HG03460 (cell line): ENCODE measurements around the gene HMGXB3.
"Not testable (repeated sequence)": the region's sequence is repeated elsewhere in the genome, so short reads cannot be mapped to it uniquely, and the experiment has no call there.

Source experiments
- ATAC-seq: cut with Tn5 transposase; IDR thresholded peaks from one replicate; pipeline ENCODE4 v1.9.1; 2021; ENCODE audit not compliant: unreplicated experiment

Gene HMGXB3

DNA sequence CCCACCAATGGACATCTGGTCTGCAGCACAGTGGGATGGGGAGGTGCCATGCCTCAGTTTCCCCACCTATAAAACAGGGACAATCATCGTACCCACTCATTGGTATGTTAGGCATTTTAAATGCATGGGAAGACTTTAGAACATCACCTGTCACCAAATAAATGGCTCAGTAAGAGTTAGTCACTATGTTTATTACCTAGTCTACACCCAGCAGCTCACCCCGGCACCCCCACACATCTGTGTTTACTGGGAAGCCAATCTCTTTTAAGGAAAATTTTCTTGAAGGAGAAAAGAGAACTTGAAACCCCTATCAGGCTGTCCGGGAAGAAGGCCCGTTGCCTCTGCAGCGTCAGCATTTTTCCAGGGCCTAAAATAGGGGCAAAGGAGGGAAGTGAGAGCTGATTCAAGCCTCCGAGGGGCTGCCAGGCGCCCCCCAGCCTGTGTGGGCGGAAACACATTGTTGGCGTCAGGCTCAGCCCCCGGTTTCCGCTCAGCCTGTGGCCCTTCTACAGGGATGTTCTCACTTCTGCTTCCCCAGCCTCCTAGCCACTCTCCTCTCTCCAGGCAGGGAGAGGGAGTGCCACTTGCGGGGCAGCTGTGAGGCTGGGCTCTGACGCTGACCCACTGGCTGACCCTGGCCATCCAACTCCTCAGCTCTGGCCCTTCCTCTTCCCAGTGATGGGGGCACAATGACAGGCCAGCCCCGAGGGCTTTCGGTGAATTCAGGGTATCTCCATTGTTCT is 81.2 kb downstream of the HMGXB3 start:
- peak; percentile 75 for ATAC-seq

DNA sequence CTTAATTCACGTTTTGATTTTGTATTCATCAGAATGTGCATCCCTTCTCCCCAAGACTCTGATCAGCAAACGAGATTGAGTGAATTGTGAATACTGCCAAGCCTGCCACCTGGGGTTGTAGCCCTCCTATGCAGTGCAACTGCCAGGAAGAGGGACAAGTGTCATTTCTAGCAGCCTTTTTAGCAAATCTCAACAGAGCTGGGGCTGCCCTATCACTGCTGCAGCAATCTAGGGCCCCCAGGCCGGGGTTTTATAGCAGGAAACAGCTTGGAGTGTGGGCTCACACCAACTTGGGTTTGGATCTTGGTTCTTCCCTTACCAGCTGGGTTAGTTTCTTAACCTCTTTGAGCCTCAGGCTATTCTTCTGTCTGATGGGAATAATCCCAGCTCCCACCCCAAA is 81.8 kb downstream of the HMGXB3 start:
- ATAC-seq = no peak

DNA sequence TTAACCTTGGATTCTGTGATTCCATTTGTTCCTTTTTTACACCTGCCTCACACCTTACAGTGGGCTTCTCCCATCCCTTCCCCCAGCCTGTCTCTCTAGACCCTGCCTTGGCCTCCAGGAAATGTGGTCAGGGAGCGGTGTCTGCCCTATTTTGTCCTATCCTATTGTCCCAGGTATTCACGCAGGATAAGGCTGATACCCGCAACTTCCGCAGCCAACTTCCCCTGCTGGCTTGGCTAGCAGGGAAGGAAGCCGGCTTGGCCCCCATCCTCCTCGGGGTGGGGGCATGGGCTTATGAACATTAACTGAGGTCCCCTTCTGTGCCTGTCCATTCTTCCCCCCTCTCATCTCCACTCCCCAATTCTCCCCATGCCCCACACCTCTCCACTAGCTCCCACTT is 82.3 kb downstream of the HMGXB3 start:
- no peak for ATAC-seq

DNA sequence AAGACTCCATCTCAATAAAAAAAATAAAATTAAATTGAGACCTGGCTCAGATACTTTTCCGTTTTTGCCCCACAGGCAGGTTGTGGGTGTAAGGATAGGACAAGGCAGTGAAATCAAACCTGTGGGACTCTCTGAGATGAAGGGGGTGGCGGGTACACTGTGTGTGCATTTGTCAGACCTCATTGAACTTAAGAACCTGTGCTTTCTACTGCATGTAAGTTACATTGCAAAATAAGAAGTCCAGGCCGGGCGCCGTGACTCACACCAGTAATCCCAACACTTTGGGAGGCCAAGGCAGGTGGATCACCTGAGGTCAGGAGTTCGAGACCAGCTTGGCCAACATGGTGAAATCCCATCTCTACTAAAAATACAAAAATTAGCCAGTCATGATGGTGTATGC is 84.2 kb downstream of the HMGXB3 start:
- not testable (repeated sequence) for ATAC-seq

DNA sequence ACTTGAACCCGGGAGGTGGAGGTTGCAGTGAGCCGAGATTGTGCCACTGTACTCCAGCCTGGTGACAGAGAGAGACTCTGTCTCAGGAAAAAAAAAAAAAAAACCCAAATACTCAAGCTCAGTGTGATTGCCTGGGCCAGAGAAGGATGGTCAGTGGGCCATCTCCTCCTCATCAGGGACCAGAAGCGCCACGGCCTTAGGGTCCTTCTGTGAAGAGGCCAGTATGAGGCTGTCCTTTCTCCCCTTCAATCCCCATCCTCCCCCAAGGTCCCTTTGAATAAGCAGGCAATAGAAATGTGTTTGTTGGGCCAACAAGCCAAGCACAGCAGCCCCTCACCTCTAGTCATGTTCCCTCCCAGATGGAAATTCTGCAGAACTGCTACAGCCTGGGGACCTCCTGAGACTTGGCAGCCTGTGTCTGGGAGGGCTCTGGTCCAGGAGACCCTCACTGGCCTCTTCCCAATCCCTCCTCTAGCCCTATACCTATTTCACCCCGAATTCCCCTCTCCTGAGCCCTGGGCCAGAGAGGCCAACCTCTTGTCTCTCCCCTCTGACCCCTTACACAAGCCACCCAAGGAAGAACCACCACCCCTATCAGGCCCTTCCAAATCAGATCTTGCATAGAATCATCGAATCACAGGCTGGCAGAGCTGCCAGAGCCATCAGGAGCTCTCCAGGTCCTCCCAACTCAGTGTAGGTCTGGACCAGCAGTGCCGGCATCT is 84.8 kb downstream of the HMGXB3 start:
- ATAC-seq = no peak

DNA sequence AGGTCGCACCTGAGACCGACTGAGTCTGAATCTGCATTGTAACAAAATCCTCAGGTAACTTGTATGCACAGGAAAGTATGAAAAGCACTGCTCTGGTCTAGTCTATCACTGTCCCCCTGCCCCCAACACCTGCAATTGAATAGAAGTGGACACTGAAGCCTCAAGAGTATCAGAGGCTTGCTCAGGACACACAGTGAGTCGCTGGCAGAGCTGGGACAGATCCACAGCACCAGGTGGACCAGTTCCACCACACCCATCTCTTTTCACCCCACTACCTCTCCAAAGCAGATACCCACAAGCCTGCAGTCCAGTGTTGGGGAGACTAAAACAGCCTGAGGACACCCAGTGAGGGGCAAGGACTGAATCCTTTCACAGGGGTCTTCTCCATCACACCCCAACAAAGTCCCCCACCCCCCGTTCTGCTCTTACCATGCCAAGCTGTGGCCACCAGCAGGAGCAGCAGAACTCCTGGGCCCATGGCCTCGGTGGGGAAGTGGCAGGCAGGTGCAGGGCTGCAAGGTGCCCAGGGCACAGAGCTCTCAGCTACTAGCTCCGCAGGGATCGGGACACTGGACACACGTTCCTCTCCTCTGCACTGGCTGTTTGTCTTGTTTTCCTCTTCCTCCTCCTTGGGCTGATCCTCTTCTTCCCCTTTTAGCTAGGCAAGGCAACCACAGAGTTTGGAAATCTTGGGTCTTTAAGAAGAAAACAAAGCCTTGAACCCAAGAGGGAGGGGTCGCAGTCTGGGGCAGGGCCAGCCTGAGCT is 85.6 kb downstream of the HMGXB3 start, which contains the start of gene CSF1R:
CSF1R (minus strand) TSS at position 605 of the 766 bp plus-strand sequence; CDS start at position 478, 127 bp downstream.
- ATAC-seq = no peak

DNA sequence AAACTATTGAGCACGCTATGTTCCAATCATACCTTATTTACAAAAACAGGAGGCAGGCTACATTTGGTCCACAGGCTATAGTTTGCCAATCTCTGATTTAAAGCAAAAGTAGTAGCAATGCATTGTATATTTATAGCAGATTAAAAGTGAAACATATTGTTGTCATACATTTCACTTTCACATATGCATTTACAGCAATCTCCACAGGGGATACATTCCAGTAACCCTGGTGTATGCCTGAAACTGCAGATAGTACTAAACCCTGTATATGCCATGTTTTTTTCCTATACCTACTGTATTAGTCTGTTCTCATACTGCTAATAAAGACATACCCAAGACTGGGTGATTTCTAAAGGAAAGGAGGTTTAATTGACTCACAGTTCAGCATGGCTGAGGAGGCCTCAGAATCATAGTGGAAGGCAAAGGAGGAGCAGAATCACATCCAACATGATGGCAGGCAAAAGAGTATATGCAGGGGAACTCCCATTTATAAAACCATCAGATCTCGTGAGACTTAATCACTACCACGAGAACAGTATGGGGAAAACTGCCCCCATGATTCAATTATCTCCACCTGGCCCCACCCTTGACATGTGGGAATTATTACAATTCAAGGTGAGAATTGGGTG is 91.7 kb downstream of the HMGXB3 start:
- peak; percentile 62 for ATAC-seq

DNA sequence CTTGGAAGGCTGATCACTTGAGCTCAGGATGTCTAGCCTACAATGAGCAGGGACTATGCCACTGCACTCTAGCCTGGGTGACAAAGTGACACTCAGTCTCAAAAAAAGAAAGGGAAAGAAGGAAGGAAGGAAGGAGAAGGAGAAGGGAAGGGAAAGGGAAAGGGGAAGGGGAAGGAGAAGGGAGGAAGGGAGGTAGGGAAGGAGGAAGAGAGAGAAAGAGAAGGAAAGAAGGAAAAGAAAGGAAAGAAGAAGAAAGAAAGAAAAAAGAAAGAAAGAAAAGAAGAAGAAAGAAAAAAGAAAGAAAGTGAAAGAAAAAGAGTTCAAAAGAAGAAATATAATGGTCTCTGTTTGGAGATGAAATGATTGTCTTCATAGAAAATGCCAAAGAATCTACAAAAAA is 96.6 kb downstream of the HMGXB3 start:
- no peak for ATAC-seq

DNA sequence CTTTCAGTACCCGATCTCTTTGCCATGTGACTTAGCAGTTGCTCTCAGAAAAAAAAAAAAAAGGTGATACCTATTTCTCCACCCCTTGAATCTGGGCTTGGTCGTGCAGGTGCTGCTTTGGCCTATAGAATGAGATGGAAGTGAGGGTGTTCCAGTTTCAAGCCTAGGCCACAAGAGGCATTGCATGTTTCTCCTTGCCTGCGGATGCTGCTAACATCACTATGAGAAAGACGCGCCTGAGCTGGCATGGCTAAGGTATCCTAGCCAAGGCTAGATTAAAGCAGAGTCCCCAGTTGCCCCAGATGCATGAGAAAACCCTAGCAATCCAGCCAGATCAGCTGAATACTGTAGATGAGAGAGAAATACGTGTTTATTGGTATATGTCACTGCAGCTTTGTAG is 100.5 kb downstream of the HMGXB3 start:
- ATAC-seq = no peak
